ENCODE data around the gene LLPH.

The LLPH gene

GRCh38 chr12:66090157-66090556, 40.4 kb downstream of the LLPH start:
- POLR2A ChIA-PET = no interaction called here
- H3K9me3 ChIP-seq (ENCODE audit: control insufficient read depth, insufficient read depth, low read depth, low read length) = no peaks in the 10 kb centered on the region
- TF ChIP-seq ZNF366 (tag by site-specific recombination; conservative IDR thresholded peaks at IDR 0.05) (peak; percentile 56; the same call in 1 of the 2 replicates), ZNF600 (tag by site-specific recombination; IDR thresholded peaks at IDR 0.05) (no peak), PRDM1 (tag by site-specific recombination; IDR thresholded peaks at IDR 0.05) (peak; percentile 80)

GRCh38 chr12:66087365-66087943, 43.1 kb downstream of the LLPH start:
- CTCF ChIA-PET = interaction anchor here (0.5 to 2.3 kb wide), 12 partner anchors 16 to 1292 kb away, joined by 3 to 13 read pairs (median 4); no protein-coding TSS in a partner anchor
- POLR2A ChIA-PET = interaction anchor here (1.0 kb wide), 2 partner anchors 51 to 263 kb away, joined by 3 to 5 read pairs; partner anchors contain the start of gene HMGA2
- Histone ChIP-seq H3K4me1 (ENCODE audit: control insufficient read depth, insufficient read depth, low read length) (0 out of 2 replicates have a peak, but pooled peaks cover under 1% of the 10 kb centered on the region), H3K27ac (ENCODE audit: extremely low read depth, low read depth, low read length) (no peak overlapping the region), H3K36me3 (ENCODE audit: control insufficient read depth in 2 of 2, insufficient read depth in 1 of 2, low read length in 2 of 2) (no peaks in the 10 kb centered on the region), H3K9me3 (ENCODE audit: control insufficient read depth, insufficient read depth, low read depth, low read length) (no peaks in the 10 kb centered on the region), H3K4me3 (ENCODE audit: low read depth, low read length) (no peak overlapping the region)
- TF ChIP-seq ZSCAN30 (tag by site-specific recombination; IDR thresholded peaks at IDR 0.05) (0 out of 2 replicates have a peak, but pooled peaks have one; percentile 12), YY1 (tag by site-specific recombination; IDR thresholded peaks at IDR 0.05) (0 out of 2 replicates have a peak, but pooled peaks have one; percentile 47), ZNF530 (tag by site-specific recombination; IDR thresholded peaks at IDR 0.05; ENCODE audit: low read depth) (no peak), ZNF707 (tag by site-specific recombination; IDR thresholded peaks at IDR 0.05) (no peak), ZNF157 (tag by site-specific recombination; IDR thresholded peaks at IDR 0.05) (no peak), ZNF660 (tag by site-specific recombination; IDR thresholded peaks at IDR 0.05) (peak; percentile 39), ZBTB17 (tag by site-specific recombination; IDR thresholded peaks at IDR 0.05) (0 out of 2 replicates have a peak, but pooled peaks have one; percentile 20), ZNF2 (tag by site-specific recombination; IDR thresholded peaks at IDR 0.05) (peak; percentile 59; the same call in 1 of the 2 replicates), ZNF174 (tag by site-specific recombination; IDR thresholded peaks at IDR 0.05) (no peak), ZNF664 (tag by site-specific recombination; IDR thresholded peaks at IDR 0.05) (peak; percentile 5; the same call in 1 of the 2 replicates), CTCF (tag by site-specific recombination; IDR thresholded peaks at IDR 0.05) (peak; percentile 65), ZNF654 (tag by site-specific recombination; IDR thresholded peaks at IDR 0.05; ENCODE audit: low read depth) (peak; percentile 97)
- TF ChIP-seq, protein P1, sequence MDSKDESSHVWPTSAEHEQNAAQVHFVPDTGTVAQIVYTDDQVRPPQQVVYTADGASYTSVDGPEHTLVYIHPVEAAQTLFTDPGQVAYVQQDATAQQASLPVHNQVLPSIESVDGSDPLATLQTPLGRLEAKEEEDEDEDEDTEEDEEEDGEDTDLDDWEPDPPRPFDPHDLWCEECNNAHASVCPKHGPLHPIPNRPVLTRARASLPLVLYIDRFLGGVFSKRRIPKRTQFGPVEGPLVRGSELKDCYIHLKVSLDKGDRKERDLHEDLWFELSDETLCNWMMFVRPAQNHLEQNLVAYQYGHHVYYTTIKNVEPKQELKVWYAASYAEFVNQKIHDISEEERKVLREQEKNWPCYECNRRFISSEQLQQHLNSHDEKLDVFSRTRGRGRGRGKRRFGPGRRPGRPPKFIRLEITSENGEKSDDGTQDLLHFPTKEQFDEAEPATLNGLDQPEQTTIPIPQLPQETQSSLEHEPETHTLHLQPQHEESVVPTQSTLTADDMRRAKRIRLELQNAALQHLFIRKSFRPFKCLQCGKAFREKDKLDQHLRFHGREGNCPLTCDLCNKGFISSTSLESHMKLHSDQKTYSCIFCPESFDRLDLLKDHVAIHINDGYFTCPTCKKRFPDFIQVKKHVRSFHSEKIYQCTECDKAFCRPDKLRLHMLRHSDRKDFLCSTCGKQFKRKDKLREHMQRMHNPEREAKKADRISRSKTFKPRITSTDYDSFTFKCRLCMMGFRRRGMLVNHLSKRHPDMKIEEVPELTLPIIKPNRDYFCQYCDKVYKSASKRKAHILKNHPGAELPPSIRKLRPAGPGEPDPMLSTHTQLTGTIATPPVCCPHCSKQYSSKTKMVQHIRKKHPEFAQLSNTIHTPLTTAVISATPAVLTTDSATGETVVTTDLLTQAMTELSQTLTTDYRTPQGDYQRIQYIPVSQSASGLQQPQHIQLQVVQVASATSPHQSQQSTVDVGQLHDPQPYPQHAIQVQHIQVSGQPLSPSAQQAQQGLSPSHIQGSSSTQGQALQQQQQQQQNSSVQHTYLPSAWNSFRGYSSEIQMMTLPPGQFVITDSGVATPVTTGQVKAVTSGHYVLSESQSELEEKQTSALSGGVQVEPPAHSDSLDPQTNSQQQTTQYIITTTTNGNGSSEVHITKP (tag by site-specific recombination; IDR thresholded peaks at IDR 0.05) = peak; percentile 95
- TF ChIP-seq, protein P2, sequence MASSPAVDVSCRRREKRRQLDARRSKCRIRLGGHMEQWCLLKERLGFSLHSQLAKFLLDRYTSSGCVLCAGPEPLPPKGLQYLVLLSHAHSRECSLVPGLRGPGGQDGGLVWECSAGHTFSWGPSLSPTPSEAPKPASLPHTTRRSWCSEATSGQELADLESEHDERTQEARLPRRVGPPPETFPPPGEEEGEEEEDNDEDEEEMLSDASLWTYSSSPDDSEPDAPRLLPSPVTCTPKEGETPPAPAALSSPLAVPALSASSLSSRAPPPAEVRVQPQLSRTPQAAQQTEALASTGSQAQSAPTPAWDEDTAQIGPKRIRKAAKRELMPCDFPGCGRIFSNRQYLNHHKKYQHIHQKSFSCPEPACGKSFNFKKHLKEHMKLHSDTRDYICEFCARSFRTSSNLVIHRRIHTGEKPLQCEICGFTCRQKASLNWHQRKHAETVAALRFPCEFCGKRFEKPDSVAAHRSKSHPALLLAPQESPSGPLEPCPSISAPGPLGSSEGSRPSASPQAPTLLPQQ (tag by site-specific recombination; IDR thresholded peaks at IDR 0.05) = 0 out of 2 replicates have a peak, but pooled peaks have one; percentile 31

More at GRCh38 chr12:66090157-66090556, 40.4 kb downstream of the LLPH start:
- Histone ChIP-seq H3K27ac (ENCODE audit: extremely low read depth, low read depth, low read length) (no peak overlapping the region), H3K4me3 (ENCODE audit: low read depth, low read length) (no peak overlapping the region), H3K4me1 (ENCODE audit: control insufficient read depth, insufficient read depth, low read length) (0 out of 2 replicates have a peak, but pooled peaks cover 3% of the 10 kb centered on the region), H3K36me3 (ENCODE audit: control insufficient read depth in 2 of 2, insufficient read depth in 1 of 2, low read length in 2 of 2) (no peaks in the 10 kb centered on the region)
- CTCF ChIA-PET = interaction anchor here (0.6 to 1.6 kb wide), 5 partner anchors 14 to 533 kb away, joined by 3 to 7 read pairs (median 3); no protein-coding TSS in a partner anchor
